Upper lobe of left lung (tissue), 4 donors: ENCODE data around the gene ZNF428.

Source experiments
- POLR2A ChIP-seq, 4 donors: fragments of 450-650 bp; IDR thresholded peaks; one replicate each; pipeline ENCODE4 v1.5.1; 2016 to 2017; ENCODE audit warnings: antibody characterized with exemption in 4 of 4, mild to moderate bottlenecking in 2 of 4
- POLR2AphosphoS5 ChIP-seq, 2 donors: sonication (generic); formaldehyde crosslinking; IDR thresholded peaks; one replicate each; pipeline ENCODE4 v1.5.1; 2017; ENCODE audit warnings: antibody characterized with exemption in 2 of 2

GRCh38 chr19:43651758-43652545, 32.5 kb upstream of the ZNF428 start:
- no peak for TF ChIP-seq POLR2A (IDR thresholded peaks at IDR 0.05)
- TF ChIP-seq POLR2AphosphoS5 (IDR thresholded peaks at IDR 0.05): no peak
